Measurements from ENCODE around the gene PDE11A. TPM values are rescaled to one million over a fixed set of nuclear protein-coding genes. Genes with fewer than 3 reads are reported as not detected.

The PDE11A gene
- total RNA-seq, 4 donors from 2014 or later: 0.85 to 2.3 (median 2.1) TPM; not detected in 1

DNA sequence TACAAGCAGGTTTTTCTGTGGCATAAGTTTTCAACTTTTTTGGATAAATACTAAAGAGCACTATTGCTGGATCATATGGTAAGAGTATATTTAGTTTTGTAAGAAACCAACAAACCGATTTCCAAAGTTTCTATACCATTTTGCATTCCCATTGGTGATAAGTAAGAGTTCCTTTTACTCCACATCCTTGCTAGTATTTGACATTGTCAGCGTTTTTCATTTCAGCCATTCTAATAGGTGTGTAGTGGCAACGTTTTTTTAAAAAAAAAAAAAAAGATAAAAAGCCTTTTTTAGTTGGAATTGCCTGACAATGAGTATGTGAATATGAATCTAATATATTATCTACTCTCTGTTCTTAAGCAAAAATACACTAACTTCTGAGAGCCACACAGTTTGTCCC, 494.1 kb downstream of the PDE11A start:
- no peaks in the 10 kb centered on the region for H3K4me1 ChIP-seq
- no peak overlapping the region for H3K4me3 ChIP-seq
- TF ChIP-seq, protein P1, sequence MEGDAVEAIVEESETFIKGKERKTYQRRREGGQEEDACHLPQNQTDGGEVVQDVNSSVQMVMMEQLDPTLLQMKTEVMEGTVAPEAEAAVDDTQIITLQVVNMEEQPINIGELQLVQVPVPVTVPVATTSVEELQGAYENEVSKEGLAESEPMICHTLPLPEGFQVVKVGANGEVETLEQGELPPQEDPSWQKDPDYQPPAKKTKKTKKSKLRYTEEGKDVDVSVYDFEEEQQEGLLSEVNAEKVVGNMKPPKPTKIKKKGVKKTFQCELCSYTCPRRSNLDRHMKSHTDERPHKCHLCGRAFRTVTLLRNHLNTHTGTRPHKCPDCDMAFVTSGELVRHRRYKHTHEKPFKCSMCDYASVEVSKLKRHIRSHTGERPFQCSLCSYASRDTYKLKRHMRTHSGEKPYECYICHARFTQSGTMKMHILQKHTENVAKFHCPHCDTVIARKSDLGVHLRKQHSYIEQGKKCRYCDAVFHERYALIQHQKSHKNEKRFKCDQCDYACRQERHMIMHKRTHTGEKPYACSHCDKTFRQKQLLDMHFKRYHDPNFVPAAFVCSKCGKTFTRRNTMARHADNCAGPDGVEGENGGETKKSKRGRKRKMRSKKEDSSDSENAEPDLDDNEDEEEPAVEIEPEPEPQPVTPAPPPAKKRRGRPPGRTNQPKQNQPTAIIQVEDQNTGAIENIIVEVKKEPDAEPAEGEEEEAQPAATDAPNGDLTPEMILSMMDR (IDR thresholded peaks at IDR 0.05): no peak
- TF ChIP-seq POLR2A (IDR thresholded peaks at IDR 0.05): no peak
- no peak overlapping the region for H3K27ac ChIP-seq
- no peaks in the 10 kb centered on the region for H3K9me3 ChIP-seq
- H3K36me3 ChIP-seq: no peaks in the 10 kb centered on the region
- no peak for DNase-seq
- no peaks in the 10 kb centered on the region for H3K27me3 ChIP-seq
- intact Hi-C loops (cut with DNase I; ENCODE audit: low total_unique reads): no loop called here

DNA sequence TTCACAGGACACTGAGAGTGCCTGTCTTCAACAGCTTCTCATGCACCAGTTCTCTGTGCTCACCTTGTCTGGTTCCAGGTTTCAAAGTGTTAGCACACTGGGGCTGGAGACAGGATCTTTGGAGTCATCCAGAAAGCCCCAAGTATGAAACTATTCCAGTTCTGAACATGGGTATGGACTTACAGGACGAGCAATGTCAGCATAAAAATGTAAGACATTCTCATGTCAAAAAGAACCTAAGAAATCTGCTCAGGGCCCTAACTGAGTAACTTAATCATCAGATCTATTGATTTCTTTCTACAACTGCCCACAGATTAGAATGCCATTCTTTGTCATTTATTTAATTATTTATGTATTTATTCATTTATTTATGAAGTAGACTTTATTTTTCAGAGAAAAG, 495.5 kb downstream of the PDE11A start:
- intact Hi-C loops (cut with DNase I; ENCODE audit: low total_unique reads): no loop called here
- no peaks in the 10 kb centered on the region for H3K9me3 ChIP-seq
- H3K36me3 ChIP-seq: no peaks in the 10 kb centered on the region
- no peaks in the 10 kb centered on the region for H3K27me3 ChIP-seq
- no peak overlapping the region for H3K4me3 ChIP-seq
- no peak overlapping the region for H3K27ac ChIP-seq
- TF ChIP-seq POLR2A (IDR thresholded peaks at IDR 0.05): no peak
- TF ChIP-seq, protein P1 (IDR thresholded peaks at IDR 0.05): no peak
- no peaks in the 10 kb centered on the region for H3K4me1 ChIP-seq
- DNase-seq: no peak

DNA sequence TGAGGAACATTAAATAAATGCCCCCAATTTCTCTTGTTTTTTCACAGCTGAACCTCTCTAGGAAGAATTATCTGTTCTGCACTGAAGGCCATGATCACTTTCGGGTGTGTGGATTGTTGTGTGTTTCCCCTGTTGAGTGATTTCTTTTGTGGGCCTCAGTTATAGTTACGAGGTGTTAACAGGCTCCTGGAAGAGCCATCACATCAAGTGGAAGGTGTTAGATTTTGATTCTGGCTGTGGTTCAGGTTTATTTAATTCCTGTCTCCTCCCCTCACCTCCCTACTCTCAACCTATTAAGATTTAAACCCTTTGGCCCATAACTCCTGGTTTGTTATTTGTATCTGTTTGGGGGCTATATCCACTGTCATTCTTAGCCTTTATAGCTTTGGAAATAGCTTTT, 497.2 kb downstream of the PDE11A start:
- H3K36me3 ChIP-seq: no peaks in the 10 kb centered on the region
- no peaks in the 10 kb centered on the region for H3K4me1 ChIP-seq
- no peak overlapping the region for H3K4me3 ChIP-seq
- no peaks in the 10 kb centered on the region for H3K27me3 ChIP-seq
- no peaks in the 10 kb centered on the region for H3K9me3 ChIP-seq
- intact Hi-C loops (cut with DNase I; ENCODE audit: low total_unique reads): no loop called here
- no peak for DNase-seq
- TF ChIP-seq POLR2A (IDR thresholded peaks at IDR 0.05): no peak
- TF ChIP-seq, protein P1 (IDR thresholded peaks at IDR 0.05): no peak
- peak overlapping the region in 1 of 2 donors; percentile 22 for H3K27ac ChIP-seq

DNA sequence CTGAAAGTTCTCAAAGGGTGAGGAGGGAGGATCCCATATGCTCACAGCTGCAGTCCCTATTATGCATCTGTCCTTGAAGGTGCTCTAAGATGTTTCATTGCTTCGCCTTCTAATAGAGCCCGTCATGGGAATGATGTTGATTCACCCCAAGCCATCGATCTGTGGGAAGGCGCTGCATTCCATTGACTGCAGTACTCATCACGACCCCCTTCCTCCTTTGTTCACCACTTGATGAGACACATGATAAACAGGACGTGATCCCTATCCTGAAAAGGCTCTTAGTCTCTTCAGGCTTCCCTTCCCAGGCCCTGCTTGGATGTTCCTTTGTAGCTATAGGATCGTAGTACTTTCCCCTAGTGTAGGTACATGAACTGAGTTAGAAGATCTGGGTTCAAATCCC, 498.2 kb downstream of the PDE11A start:
- H3K4me1 ChIP-seq: no peaks in the 10 kb centered on the region
- H3K27ac ChIP-seq: peak overlapping the region; percentile 16 to 28
- H3K4me3 ChIP-seq: no peak overlapping the region
- TF ChIP-seq POLR2A (IDR thresholded peaks at IDR 0.05): no peak
- TF ChIP-seq, protein P1 (IDR thresholded peaks at IDR 0.05): no peak
- intact Hi-C loops (cut with DNase I; ENCODE audit: low total_unique reads): no loop called here
- no peaks in the 10 kb centered on the region for H3K36me3 ChIP-seq
- no peaks in the 10 kb centered on the region for H3K27me3 ChIP-seq
- H3K9me3 ChIP-seq: no peaks in the 10 kb centered on the region
- no peak for DNase-seq

Small RNA genes lying within 50 kb of the gene (small RNA-seq; reads per million reads assigned to genes)
- gene AC011998.1 (not detected), gene RNU6-629P (not detected)

Other genes with a start within 250 kb of the PDE11A start
- gene RBM45, start 39.7 kb upstream of the PDE11A start, total RNA-seq: 10 to 100 TPM in 2 of 4 donors, 1 to 10 TPM in 2; 4.7 to 31.9 (median 10.7) TPM
- 1 to 10 TPM; 1.8 to 9.9 (median 2.8) TPM for gene OSBPL6, start 121.7 kb upstream of the PDE11A start, total RNA-seq

All from uterus (tissue), 4 donors.